Testis (tissue), 3 donors: ENCODE measurements around the gene OXSR1. TPM values are rescaled to one million over a fixed set of nuclear protein-coding genes. Genes with fewer than 3 reads are reported as not detected.

Experiments
- DNase-seq: peaks from one replicate; pipeline ENCODE4 v3.0.0-alpha.2; 2019
- H3K27ac ChIP-seq, 2 donors: fragments of 200-600 bp; sonication (generic); one replicate each; pipeline ENCODE4 v1.5.1; 2019
- H3K27me3 ChIP-seq: fragments of 200-600 bp; sonication (generic); one replicate; pipeline ENCODE4 v1.5.1; 2019
- H3K36me3 ChIP-seq: fragments of 200-600 bp; sonication (generic); one replicate; pipeline ENCODE4 v1.5.1; 2017; ENCODE audit warnings: low read depth; ENCODE audit errors: missing control alignments
- H3K4me1 ChIP-seq: fragments of 200-600 bp; sonication (generic); one replicate; pipeline ENCODE4 v1.5.1; 2019
- H3K4me3 ChIP-seq, 2 donors: fragments of 200-600 bp; sonication (generic); one replicate each; pipeline ENCODE4 v1.5.1; 2017 to 2019
- H3K9me3 ChIP-seq: fragments of 200-600 bp; sonication (generic); one replicate; pipeline ENCODE4 v1.5.1; 2017
- CTCF ChIP-seq, 3 experiments: fragments of 450-650 bp in 2 of 3; fragments of 200-600 bp in 1 of 3; sonication (generic) in 1 of 3; IDR thresholded peaks; one replicate each; pipeline ENCODE4 v1.5.1; 2016 to 2019; ENCODE audit warnings: antibody characterized with exemption in 3 of 3, mild to moderate bottlenecking in 2 of 3, moderate library complexity in 1 of 3
- POLR2A ChIP-seq: fragments of 450-650 bp; IDR thresholded peaks from one replicate; pipeline ENCODE4 v1.6.1; 2017; ENCODE audit warnings: antibody characterized with exemption, mild to moderate bottlenecking, moderate library complexity
- WGBS, 2 donors: methylation state at CpG; one replicate each; pipeline ENCODE4 v1.1.5; 2018; 5-methylcytosine and 5-hydroxymethylcytosine counted together
- intact Hi-C: fragments of 100-400 bp; cut with DNase I; formaldehyde crosslinking; loops from one replicate; pipeline ENCODE4 v1.15.1; 2023; ENCODE audit warnings: low total_unique reads
- polyA plus RNA-seq: library from polyadenylated mRNA; stranded (reverse); fragments of 350-450 nt; fragmentation: Illumina TruSeq; extraction: RNeasy Lipid Tissue Mini Kit (QIAGEN cat#74804); gene quantifications from one replicate; pipeline ENCODE4 v1.2.3, GENCODE V29; 2014; ENCODE audit warnings: low read depth, low replicate concordance; ENCODE audit not compliant: insufficient read depth
- total RNA-seq, 2 donors: library from RNA; depleted of rRNA; stranded (reverse); fragments of >200 nt; gene quantifications; one replicate each; pipeline ENCODE4 v1.2.3, GENCODE V29; 2016

OXSR1 gene
- total and polyA plus RNA-seq, 3 donors from 2014 or later = 26.0 to 48.7 (median 39.7) TPM

- H3K36me3 ChIP-seq = no peaks in the 10 kb centered on the region
- no peak overlapping the region for H3K27ac ChIP-seq
- no peak overlapping the region for H3K4me3 ChIP-seq
- H3K27me3 ChIP-seq = no peaks in the 10 kb centered on the region
- 77 to 79% methylated on average over 2 of the region's 2 CpGs for WGBS, 2 donors
- H3K9me3 ChIP-seq = no peaks in the 10 kb centered on the region
- H3K4me1 ChIP-seq = peaks cover 10% of the 10 kb centered on the region
- DNase-seq = no peak
- TF ChIP-seq POLR2A (no peak), CTCF (IDR thresholded peaks at IDR 0.05) (no peak)
- intact Hi-C loops = no loop called here
Observed at GRCh38 chr3:38254872-38255271, 89.5 kb downstream of the OXSR1 start.

GRCh38 chr3:38255627-38256026 lies 90.3 kb downstream of the OXSR1 start:
- Histone ChIP-seq H3K27ac (no peak overlapping the region), H3K4me3 (no peak overlapping the region), H3K36me3 (no peaks in the 10 kb centered on the region), H3K9me3 (no peaks in the 10 kb centered on the region), H3K27me3 (no peaks in the 10 kb centered on the region), H3K4me1 (peaks cover 10% of the 10 kb centered on the region)
- intact Hi-C loops = no loop called here
- DNase-seq = no peak
- TF ChIP-seq CTCF (IDR thresholded peaks at IDR 0.05) = no peak
- no peak for TF ChIP-seq POLR2A
- WGBS, 2 donors = 50 to 67% methylated on average over 1 of the region's 1 CpG

GRCh38 chr3:38257583-38257982 lies 92.2 kb downstream of the OXSR1 start:
- Histone ChIP-seq H3K9me3 (no peaks in the 10 kb centered on the region), H3K4me3 (no peak overlapping the region), H3K27me3 (no peaks in the 10 kb centered on the region), H3K4me1 (peaks cover 10% of the 10 kb centered on the region), H3K27ac (no peak overlapping the region), H3K36me3 (no peaks in the 10 kb centered on the region)
- TF ChIP-seq CTCF (IDR thresholded peaks at IDR 0.05) (no peak), POLR2A (no peak)
- intact Hi-C loops = no loop called here
- DNase-seq = no peak
- 56 to 74% methylated on average over 1 of the region's 1 CpG for WGBS, 2 donors

- 94 to 100% methylated on average over 2 of the region's 2 CpGs for WGBS, 2 donors
- peaks cover 8% of the 10 kb centered on the region for H3K4me1 ChIP-seq
Observed at GRCh38 chr3:38260474-38260873, 95.1 kb downstream of the OXSR1 start.

More at GRCh38 chr3:38260474-38260873, 95.1 kb downstream of the OXSR1 start:
- Histone ChIP-seq H3K36me3 (no peaks in the 10 kb centered on the region), H3K27me3 (no peaks in the 10 kb centered on the region), H3K27ac (no peak overlapping the region), H3K9me3 (no peaks in the 10 kb centered on the region), H3K4me3 (no peak overlapping the region)
- DNase-seq = no peak
- intact Hi-C loops = no loop called here
- TF ChIP-seq CTCF (IDR thresholded peaks at IDR 0.05) = no peak
- TF ChIP-seq POLR2A = no peak
